NCI-H446 treated with DMSO at 0.1 percent for 48 hours (cell line): ENCODE measurements around the gene ZNF839.
"Not testable (repeated sequence)": the region's sequence is repeated elsewhere in the genome, so short reads cannot be mapped to it uniquely, and the experiment has no call there.

Source experiments
- DNase-seq: peaks from one replicate; lab custom pipeline; 2025; lab: John Stamatoyannopoulos, UW

Gene ZNF839

GRCh38 chr14:102341566-102341965 lies 22.0 kb downstream of the ZNF839 start:
- no peak for DNase-seq

- DNase-seq = no peak
These were observed 22.7 kb downstream of the ZNF839 start for GRCh38 chr14:102342238-102342637.

- no peak for DNase-seq
These were observed 24.5 kb downstream of the ZNF839 start for GRCh38 chr14:102344084-102344483.

DNA sequence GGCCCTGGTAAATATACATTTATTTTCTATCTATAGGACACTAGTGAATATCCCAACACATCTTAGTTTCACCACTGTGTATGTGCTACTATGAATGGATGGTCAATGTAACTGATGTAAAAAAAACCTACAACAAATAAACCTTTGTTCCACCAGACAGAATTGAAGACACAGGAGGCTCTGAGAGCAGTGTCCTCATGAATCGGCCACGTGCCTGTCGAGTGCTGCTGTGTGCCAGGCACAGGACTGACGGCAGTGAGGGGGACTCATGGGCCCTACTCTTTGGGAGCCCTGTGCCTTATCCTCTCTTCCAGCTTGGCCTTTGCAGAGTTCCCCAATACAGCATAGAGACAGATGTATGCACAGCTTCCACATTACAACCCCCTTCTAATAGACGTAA lies 24.9 kb downstream of the ZNF839 start:
- no peak for DNase-seq

DNA sequence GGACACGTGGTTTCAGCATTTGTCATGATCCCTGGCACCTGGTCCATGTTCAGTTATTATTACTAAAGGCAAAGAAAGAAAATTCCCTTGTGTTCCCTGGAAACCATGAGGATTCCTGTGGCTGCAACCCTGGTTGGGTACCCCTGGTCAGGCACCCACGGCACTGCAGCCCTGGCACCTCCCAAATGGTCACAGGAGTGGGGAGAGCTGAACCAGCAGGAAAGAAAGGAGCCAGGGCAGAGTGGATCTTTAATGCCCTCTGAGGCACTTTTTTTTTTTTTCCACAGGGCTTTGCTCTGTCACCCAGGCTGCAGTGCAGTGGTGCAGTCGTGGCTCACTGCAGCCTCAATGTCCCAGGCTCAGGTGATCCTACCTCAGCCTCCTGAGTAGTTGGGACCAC lies 25.7 kb downstream of the ZNF839 start:
- no peak for DNase-seq

- DNase-seq = no peak
These were observed 27.1 kb downstream of the ZNF839 start for GRCh38 chr14:102346645-102347044.

GRCh38 chr14:102348376-102348775 lies 28.8 kb downstream of the ZNF839 start:
- no peak for DNase-seq

DNA sequence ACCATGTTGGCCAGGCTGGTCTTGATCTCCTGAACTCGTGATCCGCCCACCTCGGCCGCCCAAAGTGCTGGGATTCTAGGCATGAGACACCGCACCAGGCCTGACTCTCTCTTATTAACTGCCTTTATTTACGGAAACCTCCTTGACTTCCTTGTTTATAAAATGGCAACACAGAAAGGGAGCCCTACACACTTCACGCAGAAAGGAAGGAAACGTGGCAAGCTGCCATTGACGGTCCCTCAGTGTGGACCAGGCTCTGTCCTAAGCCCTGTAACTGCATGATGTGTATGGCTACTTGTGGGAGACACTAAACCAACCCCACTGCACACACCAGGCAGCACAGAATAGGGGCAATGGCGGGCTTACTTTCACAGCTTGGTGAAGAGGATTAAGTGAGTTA lies 31.5 kb downstream of the ZNF839 start:
- DNase-seq = no peak

GRCh38 chr14:102351593-102351992 lies 32.0 kb downstream of the ZNF839 start:
- not testable (repeated sequence) for DNase-seq

GRCh38 chr14:102352213-102352612 lies 32.7 kb downstream of the ZNF839 start:
- no peak for DNase-seq

DNA sequence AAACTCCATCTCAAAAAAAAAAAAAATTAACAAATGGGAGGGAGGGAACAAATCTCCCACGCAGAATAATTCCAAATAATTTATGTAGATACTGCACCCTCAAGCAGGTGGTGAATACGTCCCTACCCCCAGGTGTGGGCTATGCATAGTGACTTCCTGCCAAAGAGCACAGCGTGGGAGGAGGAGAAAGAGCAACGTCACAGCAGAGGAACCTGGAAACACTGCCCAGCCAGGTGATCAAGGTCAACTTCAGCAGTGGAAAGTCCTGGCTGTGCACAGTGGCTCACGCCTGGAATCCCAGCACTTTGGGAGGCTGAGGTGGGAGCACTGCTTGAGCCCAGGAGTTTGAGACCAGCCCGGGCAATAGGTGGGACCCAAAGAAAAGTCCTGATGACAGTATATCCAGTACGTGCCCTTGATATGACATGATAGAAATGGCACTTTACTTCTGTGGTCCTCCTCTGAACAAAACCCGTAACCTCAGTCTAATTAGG lies 33.6 kb downstream of the ZNF839 start:
- no peak for DNase-seq

- no peak for DNase-seq
These were observed 36.7 kb downstream of the ZNF839 start for GRCh38 chr14:102356280-102356679.

- no peak for DNase-seq
These were observed 39.8 kb downstream of the ZNF839 start for GRCh38 chr14:102359341-102359740.

DNA sequence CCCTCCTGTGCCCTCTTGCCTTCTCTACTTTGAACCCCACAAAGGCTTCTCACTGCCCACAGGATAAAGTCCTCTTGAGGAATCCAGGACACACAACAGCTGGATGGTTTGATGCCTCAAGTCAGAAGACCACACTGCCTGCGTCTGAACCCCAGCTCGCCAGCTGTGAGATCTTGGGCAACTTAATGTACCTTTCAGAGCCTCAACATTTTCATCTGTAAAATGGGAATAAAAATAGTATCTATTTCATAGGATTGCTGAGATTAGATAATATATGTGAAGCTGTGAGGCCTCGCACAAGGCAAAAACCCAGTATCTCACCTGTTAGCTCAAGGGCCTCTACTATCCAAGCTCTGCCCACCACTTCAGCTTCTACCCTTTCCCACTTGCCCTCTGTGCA lies 40.8 kb downstream of the ZNF839 start:
- no peak for DNase-seq

GRCh38 chr14:102362084-102362483 lies 42.5 kb downstream of the ZNF839 start:
- no peak for DNase-seq

DNA sequence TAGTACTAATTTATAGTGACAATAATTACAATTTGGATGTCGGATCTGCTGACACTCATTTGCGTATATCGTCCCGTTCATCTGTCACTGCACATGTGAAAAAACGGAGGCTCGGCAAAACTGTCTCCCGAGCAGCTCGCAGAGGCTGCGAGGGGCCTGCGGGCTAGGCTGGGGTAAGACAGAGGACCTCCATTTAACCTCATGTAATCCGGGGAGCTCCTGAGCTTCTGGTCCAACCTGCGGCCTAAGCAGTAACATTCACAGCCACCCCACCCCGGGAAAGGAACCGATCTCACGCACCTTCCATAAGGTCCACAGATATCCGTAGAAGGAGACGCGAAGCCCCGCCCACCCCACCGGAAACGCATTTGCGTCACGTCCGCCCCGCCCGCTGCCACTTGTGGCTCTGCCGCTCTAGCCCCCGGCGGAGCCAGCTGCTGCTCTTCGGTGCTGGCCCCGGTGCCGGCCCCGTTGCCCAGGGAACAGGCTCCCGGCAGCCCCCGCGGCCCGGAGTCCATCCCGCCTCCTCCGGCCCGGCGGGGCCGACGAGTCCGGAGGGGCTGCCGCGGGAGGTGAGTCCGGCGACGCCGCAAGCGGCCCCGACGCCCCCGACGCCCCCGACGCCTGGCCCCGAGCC lies 43.1 kb downstream of the ZNF839 start, which contains the start of the genes CINP and TECPR2:
TSS of gene CINP (minus strand) at position 346 of the 637 bp plus-strand sequence. CDS start at position 307, 39 bp downstream.
TSS of gene TECPR2 (plus strand) at position 397 of the 637 bp plus-strand sequence. CDS start 13,781 bp downstream, outside the sequence.
- DNase-seq = peak; percentile 93

DNA sequence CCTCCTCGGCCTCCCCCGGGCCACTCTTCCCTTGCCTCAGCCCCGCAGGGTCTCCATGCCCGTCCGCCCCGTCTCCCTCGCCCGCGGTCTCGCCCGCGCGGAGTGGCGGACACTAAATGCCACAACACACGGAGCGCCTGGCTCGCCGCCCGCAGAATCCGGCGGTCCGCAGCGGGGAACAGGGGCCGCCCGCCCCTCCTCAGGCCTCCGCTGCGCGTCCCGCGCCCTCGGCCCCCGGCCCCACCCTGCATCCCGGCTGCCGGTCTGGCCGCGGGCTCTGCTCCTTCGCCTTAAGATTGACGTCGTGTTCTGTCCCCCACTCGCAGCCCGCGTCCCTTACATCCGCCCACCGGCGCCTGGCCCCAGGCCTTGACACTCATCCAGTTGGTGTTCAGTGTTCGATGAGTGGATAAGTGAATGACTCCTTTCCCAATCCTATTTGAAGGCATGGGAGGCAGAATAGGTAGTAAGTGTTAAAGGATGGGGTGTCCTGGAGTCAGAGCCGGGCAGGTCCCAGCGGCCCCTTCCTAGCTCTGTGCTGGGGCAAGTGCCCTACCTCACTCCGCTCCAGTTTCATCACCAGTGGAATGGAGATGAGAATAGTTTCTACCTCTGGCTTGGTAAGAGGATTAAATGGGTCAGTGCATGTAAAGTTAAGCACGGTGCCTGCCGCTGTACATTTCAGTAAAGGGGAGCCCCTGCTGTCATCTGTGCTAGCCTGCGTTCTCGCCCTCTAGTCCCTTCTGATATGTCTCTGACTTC lies 43.8 kb downstream of the ZNF839 start:
- DNase-seq = no peak

DNA sequence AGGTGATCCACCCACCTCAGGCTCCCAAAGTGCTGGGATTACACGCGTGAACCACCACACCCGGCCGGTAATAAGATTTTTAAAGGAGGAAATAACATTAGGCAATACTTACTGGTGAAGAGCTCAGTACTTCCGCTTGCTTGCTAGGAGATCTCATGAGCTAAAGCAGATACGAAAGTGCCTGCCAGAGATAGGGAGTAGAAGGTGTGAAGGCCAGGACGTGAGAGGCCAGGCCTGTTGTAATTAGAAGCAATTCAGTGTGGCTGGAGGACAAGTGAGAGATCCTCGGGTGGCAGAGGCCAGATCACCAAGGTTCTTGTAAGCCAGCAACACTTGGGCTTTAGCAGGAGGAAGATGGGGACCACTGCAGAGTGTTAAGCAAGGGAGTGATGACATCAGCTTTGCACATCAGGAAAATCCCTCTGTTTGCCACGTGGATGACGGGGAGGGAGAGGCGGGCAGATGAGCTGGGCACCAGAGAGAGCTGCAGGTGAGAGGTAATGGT lies 50.8 kb downstream of the ZNF839 start:
- no peak for DNase-seq

- no peak for DNase-seq
These were observed 51.8 kb downstream of the ZNF839 start for GRCh38 chr14:102371361-102371760.

DNA sequence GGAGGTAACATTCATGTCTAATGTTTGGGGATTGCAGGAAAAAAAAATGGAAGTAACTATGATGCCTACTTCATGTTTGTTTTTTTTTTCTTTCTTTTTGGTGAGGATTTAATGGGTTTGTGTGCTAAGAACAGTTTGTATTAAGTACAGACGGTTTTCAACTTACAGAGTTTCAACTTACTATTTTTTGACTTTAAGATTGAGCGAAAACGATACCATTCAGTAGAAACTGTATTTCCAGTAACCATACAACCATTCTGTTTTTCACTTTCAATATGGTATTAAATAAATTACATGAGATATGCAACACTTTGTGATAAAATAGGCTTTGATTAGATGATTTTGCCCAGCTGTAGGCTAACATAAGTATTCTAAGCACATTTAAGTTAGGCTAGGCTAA lies 53.6 kb downstream of the ZNF839 start:
- no peak for DNase-seq

DNA sequence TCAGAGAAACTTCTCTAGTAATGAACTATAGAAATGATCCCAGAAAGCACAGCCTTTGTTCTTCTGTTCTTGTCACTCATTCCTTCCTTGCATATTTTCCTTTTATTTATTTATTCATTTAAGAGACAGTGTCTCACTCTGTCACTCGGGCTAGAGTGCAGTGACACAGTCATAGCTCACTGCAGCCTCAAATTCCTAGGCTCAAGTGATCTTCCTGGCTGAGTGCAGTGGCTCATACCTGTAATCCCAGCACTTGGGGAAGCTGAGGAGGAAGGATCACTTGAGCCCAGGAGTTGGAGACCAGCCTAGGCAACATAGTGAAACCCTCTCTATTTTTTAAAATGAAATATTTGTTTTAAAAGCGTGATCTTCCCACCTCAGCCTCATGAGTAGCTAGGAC lies 54.7 kb downstream of the ZNF839 start:
- DNase-seq = no peak

- DNase-seq = no peak
These were observed 55.6 kb downstream of the ZNF839 start for GRCh38 chr14:102375119-102375518.

DNA sequence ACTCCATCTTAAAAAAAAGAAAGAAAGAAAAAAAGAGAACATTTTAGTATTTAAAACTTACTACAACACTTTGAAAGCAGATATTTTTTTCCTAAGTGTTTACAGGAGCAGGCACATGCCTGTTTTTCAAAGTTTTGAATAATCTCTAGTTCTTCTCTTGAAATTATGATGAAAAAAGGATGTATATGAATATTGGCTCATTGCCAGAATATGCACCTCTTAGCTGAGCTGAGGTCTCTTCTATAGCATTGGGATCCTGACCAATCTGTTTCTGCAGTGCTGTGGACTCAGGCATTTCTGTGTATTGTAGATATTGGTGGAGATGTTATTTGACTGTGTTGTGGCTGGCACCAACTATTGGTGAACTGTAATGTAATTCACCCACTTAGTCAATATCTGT lies 58.1 kb downstream of the ZNF839 start:
- DNase-seq = no peak
